GM12878 (cell line): ENCODE results near the gene SDK2.

Experiments
- FOS ChIP-seq: IDR thresholded peaks from 3 replicates; pipeline ENCODE4 v1.6.1; 2011; ENCODE audit warnings: borderline replicate concordance; ENCODE audit not compliant: insufficient read length; ENCODE audit errors: extremely low read depth
- FOXK2 ChIP-seq: fragments of 450-650 bp; IDR thresholded peaks from 2 replicates; pipeline ENCODE4 v1.6.1; 2017; ENCODE audit warnings: mild to moderate bottlenecking, moderate library complexity
- NFIC ChIP-seq: IDR thresholded peaks from 2 replicates; pipeline ENCODE4 v1.6.1; 2012; ENCODE audit warnings: low read depth, mild to moderate bottlenecking, inconsistent platforms, low read length, moderate library complexity
- PAX5 ChIP-seq: IDR thresholded peaks from 2 replicates; pipeline ENCODE4 v1.6.1; 2011; ENCODE audit warnings: low read depth, low read length, borderline replicate concordance
- PAX8 ChIP-seq: fragments of 450-650 bp; IDR thresholded peaks from 2 replicates; pipeline ENCODE4 v1.6.1; 2017; ENCODE audit warnings: mild to moderate bottlenecking, moderate library complexity
- SMAD5 ChIP-seq: IDR thresholded peaks from 2 replicates; pipeline ENCODE4 v1.6.1; 2016; ENCODE audit warnings: antibody characterized with exemption, low read depth
- ZZZ3 ChIP-seq: IDR thresholded peaks from 2 replicates; pipeline ENCODE4 v1.6.1; 2011; ENCODE audit warnings: low read depth; ENCODE audit not compliant: control insufficient read depth, insufficient read length
- TF ChIP-seq, protein P1 (sequence below): IDR thresholded peaks from 2 replicates; pipeline ENCODE4 v1.6.1; 2011; ENCODE audit warnings: borderline replicate concordance, low read depth, mild to moderate bottlenecking, moderate library complexity, mixed read lengths, low read length; ENCODE audit not compliant: insufficient read depth; ENCODE audit errors: extremely low read length
- TF ChIP-seq, protein P2 (sequence below), 3 experiments: IDR thresholded peaks in 2 of 3; conservative IDR thresholded peaks in 1 of 3; 2 replicates each; pipeline ENCODE4 v1.5.1; 2011; ENCODE audit warnings: low read depth in 3 of 3, low read length in 3 of 3, mild to moderate bottlenecking in 3 of 3, control low read depth in 2 of 3, moderate library complexity in 2 of 3, inconsistent platforms in 1 of 3, mixed read lengths in 1 of 3; ENCODE audit not compliant: control insufficient read depth in 2 of 3, insufficient read depth in 1 of 3; ENCODE audit errors: extremely low read depth in 1 of 3
- TF ChIP-seq, protein P3 (sequence below): fragments of 450-650 bp; IDR thresholded peaks from 2 replicates; pipeline ENCODE4 v1.6.1; 2018; ENCODE audit warnings: mild to moderate bottlenecking, low read depth, moderate library complexity; ENCODE audit not compliant: partially characterized antibody
- TF ChIP-seq, protein P4 (sequence below): fragments of 450-650 bp; formaldehyde crosslinking; IDR thresholded peaks from 2 replicates; pipeline ENCODE4 v1.5.0; 2022; ENCODE audit warnings: mild to moderate bottlenecking, missing genetic modification characterization
- TF ChIP-seq, protein P5 (sequence below): fragments of 450-650 bp; IDR thresholded peaks from 2 replicates; pipeline ENCODE4 v1.6.1; 2017; ENCODE audit warnings: mild to moderate bottlenecking, low read depth, inconsistent platforms; ENCODE audit not compliant: poor library complexity, severe bottlenecking
- TF ChIP-seq, protein P6 (sequence below): fragments of 450-650 bp; IDR thresholded peaks from 2 replicates; pipeline ENCODE4 v1.6.1; 2017; ENCODE audit warnings: antibody characterized with exemption, mild to moderate bottlenecking, moderate library complexity

DNA sequence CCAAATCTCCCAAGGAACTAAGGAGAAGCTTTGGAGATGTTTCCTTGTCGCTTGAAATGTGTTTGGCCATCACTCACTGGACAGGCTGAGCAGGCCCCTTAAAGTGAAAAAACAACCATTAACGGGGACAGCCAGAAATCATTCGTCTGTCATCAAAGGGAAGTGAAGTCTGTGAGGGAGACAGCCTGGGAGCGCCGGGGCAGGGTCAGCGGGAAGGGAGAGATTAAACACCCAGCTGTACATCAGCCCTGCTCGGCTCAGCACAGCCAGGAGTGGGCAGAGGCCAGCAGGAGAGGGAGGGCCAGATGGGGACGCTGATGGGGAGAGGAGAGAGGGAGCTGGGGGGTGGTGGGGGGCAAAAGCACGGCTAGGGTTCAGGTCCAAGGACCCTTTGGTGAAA, 105.1 kb downstream of the SDK2 start:
- TF ChIP-seq PAX8: no peak
- TF ChIP-seq, protein P1, sequence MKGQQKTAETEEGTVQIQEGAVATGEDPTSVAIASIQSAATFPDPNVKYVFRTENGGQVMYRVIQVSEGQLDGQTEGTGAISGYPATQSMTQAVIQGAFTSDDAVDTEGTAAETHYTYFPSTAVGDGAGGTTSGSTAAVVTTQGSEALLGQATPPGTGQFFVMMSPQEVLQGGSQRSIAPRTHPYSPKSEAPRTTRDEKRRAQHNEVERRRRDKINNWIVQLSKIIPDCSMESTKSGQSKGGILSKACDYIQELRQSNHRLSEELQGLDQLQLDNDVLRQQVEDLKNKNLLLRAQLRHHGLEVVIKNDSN: no peak
- TF ChIP-seq, protein P2, sequence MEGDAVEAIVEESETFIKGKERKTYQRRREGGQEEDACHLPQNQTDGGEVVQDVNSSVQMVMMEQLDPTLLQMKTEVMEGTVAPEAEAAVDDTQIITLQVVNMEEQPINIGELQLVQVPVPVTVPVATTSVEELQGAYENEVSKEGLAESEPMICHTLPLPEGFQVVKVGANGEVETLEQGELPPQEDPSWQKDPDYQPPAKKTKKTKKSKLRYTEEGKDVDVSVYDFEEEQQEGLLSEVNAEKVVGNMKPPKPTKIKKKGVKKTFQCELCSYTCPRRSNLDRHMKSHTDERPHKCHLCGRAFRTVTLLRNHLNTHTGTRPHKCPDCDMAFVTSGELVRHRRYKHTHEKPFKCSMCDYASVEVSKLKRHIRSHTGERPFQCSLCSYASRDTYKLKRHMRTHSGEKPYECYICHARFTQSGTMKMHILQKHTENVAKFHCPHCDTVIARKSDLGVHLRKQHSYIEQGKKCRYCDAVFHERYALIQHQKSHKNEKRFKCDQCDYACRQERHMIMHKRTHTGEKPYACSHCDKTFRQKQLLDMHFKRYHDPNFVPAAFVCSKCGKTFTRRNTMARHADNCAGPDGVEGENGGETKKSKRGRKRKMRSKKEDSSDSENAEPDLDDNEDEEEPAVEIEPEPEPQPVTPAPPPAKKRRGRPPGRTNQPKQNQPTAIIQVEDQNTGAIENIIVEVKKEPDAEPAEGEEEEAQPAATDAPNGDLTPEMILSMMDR (IDR thresholded peaks at IDR 0.05 in 2 of 3, conservative IDR thresholded peaks at IDR 0.05 in 1 of 3; ENCODE audit: control insufficient read depth in 2 of 3, extremely low read depth in 1 of 3, insufficient read depth in 1 of 3, low read depth in 3 of 3, low read length in 3 of 3): no peak
- TF ChIP-seq, protein P3, sequence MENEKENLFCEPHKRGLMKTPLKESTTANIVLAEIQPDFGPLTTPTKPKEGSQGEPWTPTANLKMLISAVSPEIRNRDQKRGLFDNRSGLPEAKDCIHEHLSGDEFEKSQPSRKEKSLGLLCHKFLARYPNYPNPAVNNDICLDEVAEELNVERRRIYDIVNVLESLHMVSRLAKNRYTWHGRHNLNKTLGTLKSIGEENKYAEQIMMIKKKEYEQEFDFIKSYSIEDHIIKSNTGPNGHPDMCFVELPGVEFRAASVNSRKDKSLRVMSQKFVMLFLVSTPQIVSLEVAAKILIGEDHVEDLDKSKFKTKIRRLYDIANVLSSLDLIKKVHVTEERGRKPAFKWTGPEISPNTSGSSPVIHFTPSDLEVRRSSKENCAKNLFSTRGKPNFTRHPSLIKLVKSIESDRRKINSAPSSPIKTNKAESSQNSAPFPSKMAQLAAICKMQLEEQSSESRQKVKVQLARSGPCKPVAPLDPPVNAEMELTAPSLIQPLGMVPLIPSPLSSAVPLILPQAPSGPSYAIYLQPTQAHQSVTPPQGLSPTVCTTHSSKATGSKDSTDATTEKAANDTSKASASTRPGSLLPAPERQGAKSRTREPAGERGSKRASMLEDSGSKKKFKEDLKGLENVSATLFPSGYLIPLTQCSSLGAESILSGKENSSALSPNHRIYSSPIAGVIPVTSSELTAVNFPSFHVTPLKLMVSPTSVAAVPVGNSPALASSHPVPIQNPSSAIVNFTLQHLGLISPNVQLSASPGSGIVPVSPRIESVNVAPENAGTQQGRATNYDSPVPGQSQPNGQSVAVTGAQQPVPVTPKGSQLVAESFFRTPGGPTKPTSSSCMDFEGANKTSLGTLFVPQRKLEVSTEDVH: no peak
- TF ChIP-seq FOXK2: no peak
- no peak for TF ChIP-seq ZZZ3
- TF ChIP-seq, protein P4, sequence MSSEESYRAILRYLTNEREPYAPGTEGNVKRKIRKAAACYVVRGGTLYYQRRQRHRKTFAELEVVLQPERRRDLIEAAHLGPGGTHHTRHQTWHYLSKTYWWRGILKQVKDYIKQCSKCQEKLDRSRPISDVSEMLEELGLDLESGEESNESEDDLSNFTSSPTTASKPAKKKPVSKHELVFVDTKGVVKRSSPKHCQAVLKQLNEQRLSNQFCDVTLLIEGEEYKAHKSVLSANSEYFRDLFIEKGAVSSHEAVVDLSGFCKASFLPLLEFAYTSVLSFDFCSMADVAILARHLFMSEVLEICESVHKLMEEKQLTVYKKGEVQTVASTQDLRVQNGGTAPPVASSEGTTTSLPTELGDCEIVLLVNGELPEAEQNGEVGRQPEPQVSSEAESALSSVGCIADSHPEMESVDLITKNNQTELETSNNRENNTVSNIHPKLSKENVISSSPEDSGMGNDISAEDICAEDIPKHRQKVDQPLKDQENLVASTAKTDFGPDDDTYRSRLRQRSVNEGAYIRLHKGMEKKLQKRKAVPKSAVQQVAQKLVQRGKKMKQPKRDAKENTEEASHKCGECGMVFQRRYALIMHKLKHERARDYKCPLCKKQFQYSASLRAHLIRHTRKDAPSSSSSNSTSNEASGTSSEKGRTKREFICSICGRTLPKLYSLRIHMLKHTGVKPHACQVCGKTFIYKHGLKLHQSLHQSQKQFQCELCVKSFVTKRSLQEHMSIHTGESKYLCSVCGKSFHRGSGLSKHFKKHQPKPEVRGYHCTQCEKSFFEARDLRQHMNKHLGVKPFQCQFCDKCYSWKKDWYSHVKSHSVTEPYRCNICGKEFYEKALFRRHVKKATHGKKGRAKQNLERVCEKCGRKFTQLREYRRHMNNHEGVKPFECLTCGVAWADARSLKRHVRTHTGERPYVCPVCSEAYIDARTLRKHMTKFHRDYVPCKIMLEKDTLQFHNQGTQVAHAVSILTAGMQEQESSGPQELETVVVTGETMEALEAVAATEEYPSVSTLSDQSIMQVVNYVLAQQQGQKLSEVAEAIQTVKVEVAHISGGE (CRISPR knock-in tag): no peak
- no peak for TF ChIP-seq NFIC
- TF ChIP-seq, protein P5, sequence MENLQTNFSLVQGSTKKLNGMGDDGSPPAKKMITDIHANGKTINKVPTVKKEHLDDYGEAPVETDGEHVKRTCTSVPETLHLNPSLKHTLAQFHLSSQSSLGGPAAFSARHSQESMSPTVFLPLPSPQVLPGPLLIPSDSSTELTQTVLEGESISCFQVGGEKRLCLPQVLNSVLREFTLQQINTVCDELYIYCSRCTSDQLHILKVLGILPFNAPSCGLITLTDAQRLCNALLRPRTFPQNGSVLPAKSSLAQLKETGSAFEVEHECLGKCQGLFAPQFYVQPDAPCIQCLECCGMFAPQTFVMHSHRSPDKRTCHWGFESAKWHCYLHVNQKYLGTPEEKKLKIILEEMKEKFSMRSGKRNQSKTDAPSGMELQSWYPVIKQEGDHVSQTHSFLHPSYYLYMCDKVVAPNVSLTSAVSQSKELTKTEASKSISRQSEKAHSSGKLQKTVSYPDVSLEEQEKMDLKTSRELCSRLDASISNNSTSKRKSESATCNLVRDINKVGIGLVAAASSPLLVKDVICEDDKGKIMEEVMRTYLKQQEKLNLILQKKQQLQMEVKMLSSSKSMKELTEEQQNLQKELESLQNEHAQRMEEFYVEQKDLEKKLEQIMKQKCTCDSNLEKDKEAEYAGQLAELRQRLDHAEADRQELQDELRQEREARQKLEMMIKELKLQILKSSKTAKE: no peak
- TF ChIP-seq FOS: no peak
- no peak for TF ChIP-seq PAX5
- TF ChIP-seq SMAD5: no peak
- TF ChIP-seq, protein P6, sequence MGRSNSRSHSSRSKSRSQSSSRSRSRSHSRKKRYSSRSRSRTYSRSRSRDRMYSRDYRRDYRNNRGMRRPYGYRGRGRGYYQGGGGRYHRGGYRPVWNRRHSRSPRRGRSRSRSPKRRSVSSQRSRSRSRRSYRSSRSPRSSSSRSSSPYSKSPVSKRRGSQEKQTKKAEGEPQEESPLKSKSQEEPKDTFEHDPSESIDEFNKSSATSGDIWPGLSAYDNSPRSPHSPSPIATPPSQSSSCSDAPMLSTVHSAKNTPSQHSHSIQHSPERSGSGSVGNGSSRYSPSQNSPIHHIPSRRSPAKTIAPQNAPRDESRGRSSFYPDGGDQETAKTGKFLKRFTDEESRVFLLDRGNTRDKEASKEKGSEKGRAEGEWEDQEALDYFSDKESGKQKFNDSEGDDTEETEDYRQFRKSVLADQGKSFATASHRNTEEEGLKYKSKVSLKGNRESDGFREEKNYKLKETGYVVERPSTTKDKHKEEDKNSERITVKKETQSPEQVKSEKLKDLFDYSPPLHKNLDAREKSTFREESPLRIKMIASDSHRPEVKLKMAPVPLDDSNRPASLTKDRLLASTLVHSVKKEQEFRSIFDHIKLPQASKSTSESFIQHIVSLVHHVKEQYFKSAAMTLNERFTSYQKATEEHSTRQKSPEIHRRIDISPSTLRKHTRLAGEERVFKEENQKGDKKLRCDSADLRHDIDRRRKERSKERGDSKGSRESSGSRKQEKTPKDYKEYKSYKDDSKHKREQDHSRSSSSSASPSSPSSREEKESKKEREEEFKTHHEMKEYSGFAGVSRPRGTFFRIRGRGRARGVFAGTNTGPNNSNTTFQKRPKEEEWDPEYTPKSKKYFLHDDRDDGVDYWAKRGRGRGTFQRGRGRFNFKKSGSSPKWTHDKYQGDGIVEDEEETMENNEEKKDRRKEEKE: no peak
